Lung (tissue), 12 donors: Measurements from ENCODE around the gene CMKLR1. TPM values are rescaled to one million over a fixed set of nuclear protein-coding genes. Genes with fewer than 3 reads are reported as not detected.

ENCODE experiments used
- ATAC-seq: fragments of 200-7000 bp; cut with Tn5 transposase; one replicate; pipeline ENCODE4 v1.9.1; 2020; ENCODE audit warnings: moderate number of reproducible peaks; ENCODE audit not compliant: insufficient read depth, low FRiP score
- DNase-seq, 3 donors: peaks; one replicate each; pipeline ENCODE4 v3.0.0-alpha.2; 2013 to 2017
- H3K27ac ChIP-seq, 2 donors: one replicate each; pipeline ENCODE4 v1.5.1; 2013; ENCODE audit warnings: mild to moderate bottlenecking in 2 of 2, moderate library complexity in 2 of 2, control low read depth in 1 of 2, inconsistent platforms in 1 of 2, low read depth in 1 of 2, low read length in 1 of 2
- H3K27me3 ChIP-seq, 3 donors: one replicate each; pipeline ENCODE4 v1.5.1; 2013; ENCODE audit warnings: low read length in 2 of 3; ENCODE audit not compliant: control insufficient read depth in 3 of 3, insufficient read depth in 3 of 3
- H3K36me3 ChIP-seq, 4 donors: one replicate each; pipeline ENCODE4 v1.5.1; 2013; ENCODE audit warnings: low read length in 4 of 4, mild to moderate bottlenecking in 1 of 4, moderate library complexity in 1 of 4; ENCODE audit not compliant: control insufficient read depth in 4 of 4, insufficient read depth in 4 of 4
- H3K4me1 ChIP-seq, 5 donors: one replicate each; pipeline ENCODE4 v1.5.1; 2013; ENCODE audit warnings: low read length in 5 of 5, mild to moderate bottlenecking in 2 of 5, moderate library complexity in 1 of 5; ENCODE audit not compliant: control insufficient read depth in 5 of 5, insufficient read depth in 5 of 5
- H3K4me3 ChIP-seq: one replicate; pipeline ENCODE4 v1.5.1; 2013; ENCODE audit warnings: mild to moderate bottlenecking, control low read depth, moderate library complexity
- H3K9ac ChIP-seq, 2 donors: one replicate each; pipeline ENCODE4 v1.5.1; 2013; ENCODE audit warnings: low read length in 2 of 2, control low read depth in 1 of 2; ENCODE audit not compliant: insufficient read depth in 1 of 2
- H3K9me3 ChIP-seq, 4 donors: one replicate each; pipeline ENCODE4 v1.5.1; 2013; ENCODE audit warnings: low read length in 3 of 4, mild to moderate bottlenecking in 1 of 4, moderate library complexity in 1 of 4; ENCODE audit not compliant: control insufficient read depth in 4 of 4, insufficient read depth in 3 of 4
- CTCF ChIP-seq: IDR thresholded peaks from 2 replicates; pipeline ENCODE4 v1.5.1; 2012; ENCODE audit warnings: mild to moderate bottlenecking; ENCODE audit errors: control extremely low read depth, extremely low read depth
- WGBS, 2 donors: extraction: QIAGEN DNeasy Blood & Tissue Kit; methylation state at CpG; one replicate each; pipeline ENCODE4 v1.1.7; 2013; 5-methylcytosine and 5-hydroxymethylcytosine counted together
- polyA plus RNA-seq, 2 donors: library from polyadenylated mRNA; stranded (reverse); fragments of 200-250 nt; gene quantifications; one replicate each; pipeline ENCODE4 v1.2.1, GENCODE V29; 2013
- total RNA-seq, 2 donors: library from RNA; depleted of rRNA in 1 of 2; stranded (reverse); fragments of >200 nt in 1 of 2; gene quantifications; one replicate each; pipeline ENCODE4 v1.2.1, GENCODE V29; 2014 to 2021
- donor health status: control.
- donor health status: control.
- donor health status: Bipolar disorder and iron deficiency.
- donor health status: healthy.
- donor health status: DM: yes; HTN: yes; CAD: no.

Gene CMKLR1
- total and polyA plus RNA-seq, 4 donors, result 4.4 to 20.5 (median 17.5) TPM

- Histone ChIP-seq H3K4me3 (no peak overlapping the region), H3K27me3 (no peaks in the 10 kb centered on the region), H3K36me3 (no peaks in the 10 kb centered on the region), H3K9me3 (peaks cover 0 to 5% (median 2%) of the 10 kb centered on the region in 4 donors), H3K27ac (no peak overlapping the region), H3K4me1 (peaks cover 0 to 3% (median 0%) of the 10 kb centered on the region in 5 donors), H3K9ac (no peak overlapping the region)
- no peak for DNase-seq
- TF ChIP-seq CTCF, result no peak
- ATAC-seq, result no peak
- 58 to 66% methylated on average over 2 of the region's 2 CpGs for WGBS, 2 donors
Observed at GRCh38 chr12:108239378-108239777, 99.7 kb downstream of the CMKLR1 start.

GRCh38 chr12:108238474-108238873, 100.6 kb downstream of the CMKLR1 start:
- H3K4me3 ChIP-seq, result no peak overlapping the region
- peaks cover 0 to 5% (median 2%) of the 10 kb centered on the region in 4 donors for H3K9me3 ChIP-seq
- 90 to 96% methylated on average over 3 of the region's 3 CpGs for WGBS, 2 donors
- no peak overlapping the region for H3K9ac ChIP-seq
- TF ChIP-seq CTCF, result no peak
- no peaks in the 10 kb centered on the region for H3K36me3 ChIP-seq
- H3K27me3 ChIP-seq, result no peaks in the 10 kb centered on the region
- no peak for ATAC-seq
- H3K27ac ChIP-seq, result no peak overlapping the region
- H3K4me1 ChIP-seq, result peaks cover 0 to 3% (median 0%) of the 10 kb centered on the region in 5 donors
- DNase-seq, result no peak

Other genes starting within 250 kb of the CMKLR1 start
- gene WSCD2, start 210.0 kb downstream of the CMKLR1 start, total RNA-seq, result 1 to 10 TPM in 1 of 2 donors, under 1 TPM in 1; 0.71 to 1.8 TPM
- under 1 TPM; 0.02 to 0.08 TPM for gene WSCD2, start 210.0 kb downstream of the CMKLR1 start, polyA plus RNA-seq
- gene FICD, start 176.0 kb upstream of the CMKLR1 start, total RNA-seq, result 10 to 100 TPM in 1 of 2 donors, 1 to 10 TPM in 1; 4.8 to 17.1 TPM
- gene FICD, start 176.0 kb upstream of the CMKLR1 start, polyA plus RNA-seq, result 1 to 10 TPM; 3.5 to 9.3 TPM
- gene SART3, start 221.9 kb upstream of the CMKLR1 start, total RNA-seq, result 100 to 1,000 TPM in 1 of 2 donors, 10 to 100 TPM in 1; 46.5 to 107 TPM
- 10 to 100 TPM; 12.2 to 23.3 TPM for gene SART3, start 221.9 kb upstream of the CMKLR1 start, polyA plus RNA-seq
- gene ISCU, start 223.3 kb upstream of the CMKLR1 start, total RNA-seq, result 10 to 100 TPM; 86.2 to 93.0 TPM
- 100 to 1,000 TPM in 1 of 2 donors, 10 to 100 TPM in 1; 95.5 to 132 TPM for gene ISCU, start 223.3 kb upstream of the CMKLR1 start, polyA plus RNA-seq